ENCODE measurements around the gene ST6GALNAC4.

GRCh38 chr9:127860260-127860659 lies 56.6 kb downstream of the ST6GALNAC4 start:
- no peak for TF ChIP-seq SP1 (IDR thresholded peaks at IDR 0.05; ENCODE audit: low read depth, low read length)
- TF ChIP-seq POLR2A (IDR thresholded peaks at IDR 0.05; ENCODE audit: low read depth, low read length): no peak
- TF ChIP-seq EP300 (IDR thresholded peaks at IDR 0.05; ENCODE audit: borderline replicate concordance in 1 of 2, control insufficient read depth in 1 of 2, low read depth in 2 of 2, low read length in 2 of 2): no peak
- TF ChIP-seq ESRRA (IDR thresholded peaks at IDR 0.05; ENCODE audit: low read length): no peak
